HG02678 (cell line): ENCODE data around the gene EFCAB8.

ENCODE experiments used
- ATAC-seq: cut with Tn5 transposase; IDR thresholded peaks from one replicate; pipeline ENCODE4 v1.9.1; 2021; ENCODE audit warnings: mild to moderate bottlenecking, moderate library complexity; ENCODE audit not compliant: unreplicated experiment

The EFCAB8 gene

DNA sequence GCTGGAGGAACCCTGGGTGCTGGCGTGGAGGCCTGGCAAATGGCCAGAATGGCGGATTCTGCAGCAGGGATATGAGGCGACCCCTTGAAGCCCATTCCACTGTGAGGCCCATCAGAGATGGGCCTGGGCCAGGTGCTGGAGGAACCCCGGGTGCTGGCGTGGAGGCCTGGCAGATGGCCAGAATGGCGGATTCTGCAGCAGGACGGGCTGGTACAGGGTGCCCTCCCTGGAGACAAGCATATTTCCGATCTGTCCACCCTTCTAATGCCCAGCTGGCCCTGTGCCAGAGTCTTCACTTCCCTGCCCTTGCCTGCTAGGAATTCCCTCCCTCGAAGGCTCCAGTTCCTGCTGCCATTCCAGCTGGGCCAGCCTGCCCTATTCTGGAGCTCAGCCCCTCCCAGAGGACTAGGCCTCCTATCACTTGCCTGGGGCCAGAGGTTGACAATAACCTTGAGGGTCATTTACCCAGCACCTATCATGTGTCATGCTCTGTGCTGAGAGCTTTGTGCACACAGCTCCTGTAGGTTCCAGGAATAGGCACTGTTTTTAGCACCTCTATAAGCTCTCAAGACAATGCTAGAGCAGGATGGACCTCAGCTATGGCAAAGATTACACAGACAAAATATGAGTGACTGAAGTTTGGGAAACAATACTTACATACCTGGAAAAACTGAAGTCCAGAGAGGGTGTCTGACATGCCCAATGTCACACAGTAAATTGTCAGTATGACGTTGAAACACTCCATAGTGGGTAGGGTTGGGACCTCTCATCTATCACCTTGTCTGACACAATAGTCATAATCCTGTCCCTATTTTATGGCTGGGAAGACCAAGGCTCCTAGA, 124.1 kb downstream of the EFCAB8 start:
- ATAC-seq, result no peak

DNA sequence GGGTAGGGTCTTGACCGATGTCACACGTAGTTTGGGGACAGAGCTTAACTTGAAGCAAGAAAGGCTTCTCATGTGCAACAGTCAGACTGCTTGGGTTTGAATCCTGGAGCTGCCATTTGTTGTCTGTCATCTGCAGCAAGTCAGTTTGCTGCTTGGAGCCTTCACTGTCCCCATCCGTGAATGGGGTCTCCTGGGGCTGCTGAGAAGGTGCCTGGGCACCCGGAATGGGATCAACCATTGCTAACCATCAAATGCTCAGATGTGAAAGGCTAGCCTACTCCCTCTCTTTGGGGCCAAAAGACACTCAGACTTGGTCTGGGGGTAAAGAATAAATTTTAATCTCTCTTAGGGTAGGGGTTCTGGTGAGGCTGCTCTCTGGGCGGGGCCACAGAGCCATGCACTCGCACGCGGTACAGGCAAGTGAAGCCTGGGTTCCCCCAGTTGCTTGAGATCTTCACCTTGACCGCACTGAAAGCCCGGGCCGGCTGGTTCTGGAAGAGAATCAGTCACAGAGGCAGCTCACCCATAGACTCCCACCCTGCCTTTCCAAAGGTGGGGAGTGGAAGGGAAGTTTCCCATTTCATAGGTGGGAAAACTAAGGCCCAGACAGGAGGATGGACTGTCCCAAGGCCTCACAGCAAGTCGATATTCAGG, 124.9 kb downstream of the EFCAB8 start:
- no peak for ATAC-seq

DNA sequence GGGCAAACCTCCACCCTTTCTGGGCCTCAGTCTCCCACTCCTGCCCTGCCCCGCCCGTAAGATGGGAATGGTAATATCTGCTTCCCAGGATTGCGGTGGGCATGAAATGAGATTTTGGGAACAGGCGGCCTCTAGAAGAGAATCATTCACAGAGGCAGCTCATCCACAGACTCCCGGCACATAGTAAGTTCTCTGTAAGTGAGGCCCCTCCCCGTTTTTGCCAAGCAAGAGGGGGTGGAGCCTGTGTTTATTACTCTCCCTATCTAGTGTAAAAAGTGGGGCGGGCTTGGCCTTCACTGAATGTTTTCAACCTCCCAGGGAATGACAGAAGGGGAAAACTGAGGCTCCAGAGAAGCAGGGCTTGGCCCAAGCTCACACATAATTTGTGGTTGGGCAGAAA, 125.5 kb downstream of the EFCAB8 start:
- ATAC-seq, result no peak

DNA sequence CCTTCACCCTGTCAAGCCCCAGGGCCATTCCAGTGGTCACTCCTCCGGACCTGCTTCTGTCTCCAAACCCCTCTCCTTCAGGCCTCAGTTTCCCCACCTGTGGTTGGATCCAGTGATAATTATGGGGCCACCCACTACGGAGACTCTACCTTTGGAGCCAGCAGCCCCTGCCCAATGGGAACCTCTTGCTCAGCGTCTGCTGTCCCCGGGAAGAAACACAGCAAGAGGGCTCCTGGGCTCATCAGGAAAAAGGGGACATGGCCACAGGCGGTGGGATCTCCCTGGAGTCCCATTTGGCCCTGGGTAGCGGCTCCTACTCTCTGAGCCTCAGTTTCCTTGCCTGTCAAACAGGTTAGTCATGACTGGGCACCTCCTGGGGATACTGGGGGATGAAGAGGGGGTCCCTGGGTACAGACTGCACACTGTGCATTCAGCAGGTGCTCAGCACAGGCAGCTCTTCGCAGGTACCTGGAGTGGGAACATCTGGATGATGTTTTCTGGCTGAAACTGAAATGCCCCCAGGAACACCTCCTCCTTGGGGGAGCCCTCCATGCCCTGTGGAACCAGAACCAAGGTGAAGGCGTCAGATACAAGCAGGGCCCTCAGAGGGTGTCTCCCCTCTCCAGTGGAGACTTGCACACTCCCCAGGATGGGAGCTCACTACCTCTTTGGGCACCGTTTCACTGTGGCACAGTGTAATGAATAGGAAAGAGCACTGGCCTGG, 126.1 kb downstream of the EFCAB8 start:
- no peak for ATAC-seq

DNA sequence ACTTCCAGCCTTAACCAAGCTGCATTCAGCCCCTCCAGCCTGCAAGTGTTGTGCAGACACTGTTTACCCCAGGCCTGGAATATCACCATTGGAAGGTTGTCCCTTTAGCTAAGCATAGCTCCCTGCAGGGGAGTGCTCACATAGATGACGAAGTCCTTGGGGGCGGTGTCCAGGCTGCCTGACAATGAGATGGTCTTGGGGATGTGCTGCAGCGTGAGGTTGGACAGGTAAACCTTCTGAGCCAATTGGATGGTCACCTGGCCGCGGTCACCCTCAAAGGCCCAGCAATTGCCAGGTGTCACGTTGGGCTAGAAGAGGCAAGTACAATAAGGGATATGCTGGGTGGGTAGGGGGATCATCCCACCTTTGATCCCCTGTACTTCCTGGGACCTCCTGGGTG, 126.9 kb downstream of the EFCAB8 start:
- ATAC-seq, result no peak

DNA sequence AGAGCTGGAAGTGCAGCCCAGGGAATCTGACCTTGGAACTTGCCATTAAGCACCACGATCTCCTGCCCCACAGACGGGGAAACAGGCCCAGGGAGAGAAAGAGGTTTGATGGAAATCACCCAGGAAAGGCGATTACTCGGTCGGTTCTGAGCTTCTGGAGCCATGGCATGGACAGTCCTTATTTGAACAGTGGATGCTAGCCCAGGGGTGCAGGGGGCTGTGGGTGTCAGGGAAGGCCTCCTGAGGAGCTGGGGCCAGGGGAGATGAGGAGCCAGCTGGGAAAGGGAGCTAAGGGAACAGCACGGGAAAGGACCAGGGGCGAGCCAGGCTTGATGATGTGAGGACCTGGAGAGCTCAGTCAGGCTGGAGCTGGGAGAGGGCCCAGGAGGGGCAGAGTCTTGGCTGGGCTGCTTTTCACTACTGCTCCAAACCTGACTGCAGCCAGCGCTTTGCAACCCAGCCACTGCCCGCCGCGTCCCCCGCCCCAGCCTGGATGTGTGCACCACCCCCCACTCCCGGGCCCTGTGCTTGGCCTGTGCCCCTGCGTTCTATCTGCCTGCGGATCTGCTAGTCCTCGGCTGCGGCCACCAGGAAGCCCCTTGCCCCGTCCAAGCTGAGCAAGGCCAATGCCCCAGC, 127.7 kb downstream of the EFCAB8 start:
- no peak for ATAC-seq

DNA sequence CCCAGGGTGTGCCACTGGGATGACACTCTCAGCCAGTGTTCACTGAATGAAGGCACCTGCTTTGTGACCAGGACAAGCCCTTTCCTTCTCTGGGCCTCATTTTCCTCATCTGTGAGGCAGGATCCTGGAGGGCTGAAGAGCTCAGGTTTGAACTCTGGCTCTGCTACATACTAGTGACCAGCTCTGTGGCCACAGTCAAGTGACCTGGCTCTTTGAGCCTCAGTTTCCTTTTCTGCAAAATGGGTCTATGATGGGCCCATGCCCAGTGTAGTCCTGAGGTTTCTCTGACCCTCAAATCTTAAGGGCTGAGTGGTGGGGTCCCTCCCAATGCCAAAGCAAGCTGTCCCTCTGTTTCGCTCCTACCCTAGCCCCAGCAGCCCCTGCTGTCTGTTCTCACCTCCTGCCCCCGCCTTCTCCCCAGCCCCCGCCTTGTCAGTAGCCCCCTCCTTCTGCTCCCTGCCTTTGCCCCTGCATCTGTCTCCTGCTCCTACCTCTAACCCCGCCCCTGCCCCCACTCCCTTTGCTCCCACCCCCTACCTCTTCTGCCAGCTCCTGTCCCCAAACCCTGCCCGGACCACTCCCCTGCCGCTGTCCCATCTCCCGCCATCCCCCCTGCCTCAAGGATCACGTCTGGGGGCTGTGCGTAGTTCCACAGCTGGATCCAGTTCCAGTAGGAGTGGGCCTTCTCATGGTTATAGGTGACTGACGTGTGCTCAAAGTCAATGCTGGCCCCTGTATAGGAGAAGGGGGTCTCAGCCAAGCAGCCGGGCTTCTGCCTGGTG, 128.5 kb downstream of the EFCAB8 start:
- ATAC-seq, result no peak

DNA sequence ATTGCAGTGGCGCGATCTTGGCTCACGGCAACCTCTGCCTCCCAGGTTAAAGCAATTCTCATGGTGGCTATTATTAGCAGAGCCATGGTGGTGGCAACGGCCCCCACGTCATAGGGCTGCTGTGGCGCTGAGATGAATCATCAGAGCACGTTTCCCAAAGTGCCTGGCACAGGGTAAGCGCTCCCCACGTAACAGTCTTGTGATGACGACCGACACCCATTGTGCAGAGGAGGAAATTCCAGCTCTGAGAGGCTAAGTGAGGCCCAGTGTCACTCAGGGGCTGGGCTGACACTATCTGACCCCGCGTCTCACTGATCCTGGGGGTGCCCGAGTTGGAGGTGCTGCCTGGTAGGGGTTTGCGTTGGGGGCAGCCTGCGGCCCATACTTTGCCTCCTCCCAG, 129.3 kb downstream of the EFCAB8 start:
- ATAC-seq, result no peak

DNA sequence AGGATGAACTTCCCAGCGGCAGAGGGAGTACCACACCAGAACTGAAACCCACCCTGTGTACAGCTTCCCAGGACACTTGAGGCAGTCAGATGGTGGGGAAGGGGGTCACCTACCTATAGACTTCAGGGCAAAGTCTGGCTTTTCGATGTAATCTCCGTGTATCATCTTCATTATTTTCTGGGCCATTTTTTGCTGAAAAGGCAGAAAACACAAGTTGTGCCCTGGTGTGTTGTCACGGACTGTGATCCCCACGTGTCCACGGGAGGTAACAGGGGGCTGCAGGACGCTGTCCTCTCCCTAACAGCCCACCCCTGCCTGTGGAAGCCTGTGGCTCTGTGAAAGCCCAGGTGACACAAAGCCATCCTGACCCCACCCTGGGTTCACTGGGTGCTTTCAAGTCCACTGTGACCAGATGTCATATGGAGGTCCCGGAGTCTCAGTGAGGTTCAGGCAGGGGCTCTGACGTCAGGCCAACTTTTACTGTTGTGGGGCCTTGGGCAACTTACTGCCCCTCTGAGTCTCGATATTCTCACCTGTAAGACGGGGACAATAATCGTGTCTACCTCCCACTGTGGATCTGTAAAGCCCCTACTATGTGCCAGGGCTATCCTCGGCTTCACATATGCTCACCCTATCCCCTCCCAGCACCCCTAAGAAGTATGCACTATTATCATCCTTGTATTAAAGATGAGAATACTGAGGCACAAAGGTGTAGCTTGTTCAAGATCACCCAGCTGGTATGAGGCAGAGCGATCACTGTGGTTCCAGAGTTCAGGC, 131.0 kb downstream of the EFCAB8 start:
- no peak for ATAC-seq

DNA sequence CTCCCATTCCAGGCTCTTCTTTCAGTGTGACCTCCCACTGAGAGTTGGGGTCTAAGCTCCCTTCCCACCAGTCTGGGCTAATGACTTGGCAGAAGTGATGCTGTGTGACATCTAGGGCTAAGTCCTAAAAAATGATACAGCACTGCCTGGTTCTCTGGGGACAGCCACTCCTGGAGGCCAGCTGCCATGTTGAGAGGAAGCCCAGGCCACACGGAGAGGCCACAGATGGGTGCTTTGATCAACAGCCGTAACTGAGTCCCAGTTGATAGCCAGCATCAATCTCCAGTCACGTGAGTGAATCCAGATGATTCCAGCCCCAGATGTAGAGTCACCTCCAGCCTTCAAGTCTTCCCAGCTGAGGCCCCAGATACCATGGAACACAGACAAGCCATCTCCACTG, 131.7 kb downstream of the EFCAB8 start:
- no peak for ATAC-seq

DNA sequence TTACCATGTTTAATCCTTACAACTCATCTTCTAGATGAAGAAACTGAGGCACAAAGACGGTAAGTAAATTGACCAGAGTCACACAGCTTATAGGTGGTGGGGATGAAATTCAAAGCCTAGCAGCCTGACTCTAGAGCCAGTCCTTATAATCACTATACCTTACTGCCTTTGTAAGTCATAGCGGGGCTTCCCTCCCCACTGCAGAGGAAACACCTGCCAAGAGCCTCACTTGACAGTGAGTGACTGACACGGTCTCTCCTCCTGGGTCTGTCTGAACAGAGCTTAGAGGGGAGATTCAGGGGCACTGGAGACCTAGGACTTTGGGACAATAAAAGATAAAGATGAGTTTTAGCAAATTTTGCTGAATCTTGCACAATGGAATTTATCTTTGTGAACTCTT, 132.7 kb downstream of the EFCAB8 start:
- no peak for ATAC-seq

DNA sequence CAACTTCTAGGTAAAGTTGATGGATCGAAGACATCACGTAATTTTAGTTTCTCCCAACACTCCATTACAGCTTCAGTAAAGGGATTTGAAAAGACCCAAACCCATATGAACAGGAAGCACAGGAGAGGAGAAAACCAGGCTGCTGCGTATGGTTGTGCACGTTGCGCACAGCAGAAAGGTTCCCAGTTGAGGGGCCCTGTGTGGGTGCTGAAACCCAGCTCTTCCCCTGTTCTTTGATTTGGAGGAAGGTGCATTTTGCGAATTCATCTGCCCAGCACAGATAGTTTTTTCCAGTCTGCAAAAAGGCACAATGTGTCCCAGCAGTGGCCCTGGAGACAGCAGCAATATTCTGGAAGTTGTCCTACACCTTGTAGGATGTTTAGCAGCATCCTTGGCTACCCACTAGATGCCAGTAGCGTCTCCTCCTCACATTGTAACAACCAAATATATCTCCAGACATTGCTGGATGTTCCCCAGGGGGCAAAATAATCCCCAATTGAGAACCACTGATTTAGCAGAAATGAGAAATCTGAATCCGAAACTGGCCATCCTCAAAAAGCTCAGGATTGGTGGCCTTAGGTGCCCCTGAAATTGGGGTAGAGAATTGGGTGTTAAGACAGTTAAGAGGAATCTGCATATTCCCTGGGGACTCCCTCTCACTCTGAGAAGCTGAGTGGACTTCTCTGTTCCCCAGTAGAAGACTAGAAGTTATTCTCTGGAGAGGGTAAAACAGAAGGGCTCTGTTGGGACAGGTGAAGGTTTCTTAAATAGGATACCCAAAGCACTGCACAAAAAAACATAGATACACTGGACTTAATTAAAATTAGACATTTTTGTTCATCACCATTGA, 133.3 kb downstream of the EFCAB8 start:
- no peak for ATAC-seq

DNA sequence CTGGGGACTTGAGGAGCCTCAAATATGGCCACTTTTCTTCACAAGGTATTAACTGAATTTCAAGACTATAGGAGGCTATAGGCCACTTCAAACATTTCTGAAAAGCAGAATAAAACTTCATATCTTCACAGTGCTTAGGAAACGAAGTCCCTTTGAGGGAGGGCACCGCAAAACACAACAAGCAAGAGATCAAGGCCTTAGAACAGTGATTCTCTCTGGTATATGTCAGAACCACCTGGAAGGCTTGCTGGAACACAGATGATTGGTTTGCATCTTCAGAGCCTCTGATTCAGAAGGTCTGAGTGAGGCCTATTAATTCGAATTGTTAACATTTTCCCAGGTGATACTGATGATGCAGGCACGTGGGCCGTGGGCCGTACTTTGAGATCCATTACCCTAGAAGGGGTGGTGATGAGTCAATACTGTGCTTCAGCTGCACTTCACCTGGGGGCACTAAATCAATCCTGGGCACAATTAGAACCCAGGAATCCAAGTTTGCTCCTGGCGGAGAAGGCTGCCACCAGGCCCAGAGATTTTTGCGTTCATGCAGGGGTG, 134.8 kb downstream of the EFCAB8 start:
- ATAC-seq, result no peak

DNA sequence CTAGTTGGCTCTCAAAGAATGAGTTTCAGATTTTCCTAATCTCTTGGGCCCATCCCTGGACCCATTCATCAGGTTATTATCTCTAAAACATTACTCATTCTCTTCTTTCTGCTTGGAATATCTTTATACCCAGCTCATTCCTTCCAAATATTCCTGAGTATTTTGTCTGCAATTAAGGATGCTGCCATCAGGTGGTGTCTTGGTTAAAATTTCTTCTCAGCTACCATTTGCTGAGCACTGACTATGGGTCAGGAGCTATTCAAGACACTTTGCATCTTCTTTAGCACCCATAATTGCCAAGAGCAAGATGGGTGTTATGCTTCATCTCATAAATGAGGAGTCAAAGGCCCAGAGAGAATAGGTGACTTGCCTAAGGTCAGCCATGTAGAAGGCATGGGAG, 137.1 kb downstream of the EFCAB8 start:
- ATAC-seq, result no peak

DNA sequence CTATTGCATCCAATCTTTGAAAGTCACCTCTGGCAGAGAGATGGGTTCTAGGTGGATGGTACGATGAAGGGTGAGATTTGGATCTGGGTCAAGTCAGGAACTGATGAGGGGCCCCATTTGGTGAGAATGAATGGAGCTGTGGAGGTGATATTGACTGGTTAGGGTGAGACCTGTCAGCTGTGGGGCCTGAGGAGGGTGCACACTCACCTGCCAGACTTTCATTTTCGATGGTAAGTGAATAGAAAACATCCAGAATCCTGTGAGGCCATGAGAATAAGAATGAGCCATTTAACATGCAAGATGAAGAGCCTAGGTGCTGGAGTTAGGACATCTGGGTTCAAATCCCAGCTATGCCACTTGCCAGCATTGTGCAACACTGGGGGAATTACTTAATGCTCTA, 138.7 kb downstream of the EFCAB8 start:
- ATAC-seq, result no peak

DNA sequence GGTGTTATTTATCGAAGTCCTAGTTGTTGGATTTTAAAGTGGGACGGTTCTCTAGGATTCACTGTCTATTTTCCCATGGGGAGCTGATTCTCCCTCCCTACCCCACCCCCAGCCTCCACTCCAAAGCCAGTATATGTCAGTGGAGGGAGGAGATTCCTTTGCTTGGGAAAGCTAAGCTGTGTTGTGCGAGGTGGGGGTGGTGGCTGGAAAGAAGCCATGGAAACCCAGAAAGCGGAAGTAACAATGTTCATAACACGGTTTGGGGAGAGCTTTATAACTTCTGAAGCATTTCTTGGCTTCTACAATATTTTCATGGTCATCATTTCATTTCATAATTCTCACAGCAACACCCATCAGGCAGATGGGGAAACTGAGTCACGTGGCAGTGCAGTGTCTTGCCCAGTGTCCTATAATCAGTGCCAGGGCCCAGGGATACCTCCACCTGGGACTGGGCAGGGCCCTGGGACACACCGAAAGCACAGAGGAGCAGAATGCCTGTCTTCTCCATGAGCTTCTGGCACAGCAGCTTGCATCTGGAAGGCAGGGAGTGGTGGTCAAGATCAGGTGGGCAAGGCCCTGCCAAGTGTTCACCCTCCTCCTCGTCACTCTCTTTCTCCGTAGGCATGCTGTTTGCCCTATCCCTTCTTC, 141.0 kb downstream of the EFCAB8 start:
- ATAC-seq, result no peak

DNA sequence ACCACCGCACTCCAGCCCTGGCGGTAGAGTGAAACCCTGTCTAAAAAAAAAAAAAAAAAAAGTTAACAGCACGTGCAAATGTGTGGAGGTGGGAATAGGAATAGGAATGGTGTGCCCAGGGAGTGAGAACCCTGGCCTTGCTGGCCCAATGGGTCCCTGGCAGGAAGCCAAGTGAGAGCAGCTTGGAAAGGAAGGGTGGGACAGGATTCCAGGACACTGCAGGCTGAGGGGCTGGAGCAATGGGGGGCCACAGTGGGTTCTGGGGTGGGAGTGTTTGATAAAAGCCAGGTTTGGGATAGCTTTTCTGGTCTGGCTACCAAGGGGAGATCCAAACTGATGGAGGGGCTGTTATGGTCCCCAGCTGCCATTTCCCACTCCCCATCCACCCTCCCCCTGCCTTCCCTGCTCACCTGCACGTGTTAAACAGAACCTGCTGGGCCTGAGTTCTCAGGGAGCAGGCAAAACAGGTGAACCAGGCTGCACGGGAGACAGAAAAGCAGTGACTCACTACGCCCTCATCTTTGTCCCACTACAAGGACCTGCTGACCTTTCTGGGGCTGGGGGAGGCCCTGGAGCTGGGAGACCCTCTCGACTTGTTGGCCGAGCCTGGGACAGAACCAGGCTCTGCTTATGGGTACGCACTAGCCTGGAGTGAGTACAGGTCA, 142.2 kb downstream of the EFCAB8 start:
- no peak for ATAC-seq
